ENCODE data around the gene LZTR1.
"Not testable (repeated sequence)": the region's sequence is repeated elsewhere in the genome, so short reads cannot be mapped to it uniquely, and the experiment has no call there.

LZTR1 gene

GRCh38 chr22:20999350-21000206 is 17.5 kb downstream of the LZTR1 start:
- no peak for TF ChIP-seq CTCF (IDR thresholded peaks at IDR 0.05; ENCODE audit: control insufficient read depth, insufficient read depth, low read depth, low read length, missing control alignments)
- H3K4me3 ChIP-seq (ENCODE audit: control insufficient read depth, low read depth, low read length): no peak overlapping the region
- no peak for DNase-seq (ENCODE audit: low read depth)

GRCh38 chr22:21000207-21000986 is 18.3 kb downstream of the LZTR1 start:
- no peak for DNase-seq (ENCODE audit: low read depth)
- no peak for TF ChIP-seq CTCF (IDR thresholded peaks at IDR 0.05; ENCODE audit: control insufficient read depth, insufficient read depth, low read depth, low read length, missing control alignments)

GRCh38 chr22:21000987-21001600 is 19.0 kb downstream of the LZTR1 start:
- TF ChIP-seq CTCF (IDR thresholded peaks at IDR 0.05; ENCODE audit: control insufficient read depth, insufficient read depth, low read depth, low read length, missing control alignments): no peak
- DNase-seq (ENCODE audit: low read depth): no peak
- peak overlapping the region; percentile 92 for H3K4me3 ChIP-seq (ENCODE audit: control insufficient read depth, low read depth, low read length)

More at GRCh38 chr22:21000207-21000986, 18.3 kb downstream of the LZTR1 start:
- H3K4me3 ChIP-seq (ENCODE audit: control insufficient read depth, low read depth, low read length): peak overlapping the region; percentile 92

- peak within 1 kb of the TSS; percentile 92 for H3K4me3 ChIP-seq (ENCODE audit: control insufficient read depth, low read depth, low read length)
- DNase-seq (ENCODE audit: low read depth): peak; percentile 70
- TF ChIP-seq CTCF (IDR thresholded peaks at IDR 0.05; ENCODE audit: control insufficient read depth, insufficient read depth, low read depth, low read length, missing control alignments): no peak
Measured at GRCh38 chr22:21001601-21002325, 19.7 kb downstream of the LZTR1 start, which contains the start of gene THAP7. TSS of gene THAP7 (minus strand) at chr22:21002118. CDS start at chr22:21001911, 207 bp downstream.

GRCh38 chr22:21003782-21004181 is 21.7 kb downstream of the LZTR1 start:
- DNase-seq (ENCODE audit: low read depth): no peak
- TF ChIP-seq CTCF (IDR thresholded peaks at IDR 0.05; ENCODE audit: control insufficient read depth, insufficient read depth, low read depth, low read length, missing control alignments): no peak
- no peak overlapping the region for H3K4me3 ChIP-seq (ENCODE audit: control insufficient read depth, low read depth, low read length)

GRCh38 chr22:21009208-21009607 is 27.1 kb downstream of the LZTR1 start:
- not testable (repeated sequence) for DNase-seq (ENCODE audit: low read depth); H3K4me3 ChIP-seq (ENCODE audit: control insufficient read depth, low read depth, low read length)
